H1 (cell line): ENCODE results near the gene MYOD1. TPM values are rescaled to one million over a fixed set of nuclear protein-coding genes. Genes with fewer than 3 reads are reported as not detected.

ENCODE experiments used
- CTCF ChIA-PET: fragments of 300-600 bp; sonication (Branson Sonifier 250); formaldehyde crosslinking; loops from one replicate; lab custom pipeline; 2021; ENCODE audit not compliant: partially characterized antibody; lab: Charles Lee
- POLR2A ChIA-PET: fragments of 300-600 bp; sonication (Branson Sonifier 250); formaldehyde crosslinking; loops from one replicate; lab custom pipeline; 2021; ENCODE audit warnings: inconsistent platforms; ENCODE audit not compliant: partially characterized antibody; lab: Charles Lee
- DNase-seq, 2 experiments: peaks; one replicate each; pipeline versions ENCODE4 v3.0.0 to v3.0.0-alpha.2; 2010 to 2022; ENCODE audit warnings: low spot score in 2 of 2, low read depth in 1 of 2, mixed read lengths in 1 of 2
- FAIRE-seq: peaks from 2 replicates; lab custom pipeline; 2011; peaks lifted over from hg19 to GRCh38; lab: Jason Lieb, UNC
- H2AFZ ChIP-seq: 2 replicates; pipeline ENCODE4 v1.8.1; 2012; ENCODE audit warnings: low read length, inconsistent platforms
- H2AK5ac ChIP-seq: 2 replicates; pipeline ENCODE4 v1.6.1; 2013; ENCODE audit warnings: low read depth, low read length
- H2BK120ac ChIP-seq: replicated peaks from 2 replicates; pipeline ENCODE3; 2013; ENCODE audit warnings: low read depth, low read length, inconsistent platforms
- H2BK12ac ChIP-seq: 2 replicates; pipeline ENCODE4 v1.6.1; 2013; ENCODE audit warnings: low read depth, low read length
- H2BK15ac ChIP-seq: 2 replicates; pipeline ENCODE4 v1.6.1; 2013; ENCODE audit warnings: low read length
- H2BK20ac ChIP-seq: 2 replicates; pipeline ENCODE4 v1.6.1; 2013; ENCODE audit warnings: low read length
- H2BK5ac ChIP-seq: 2 replicates; pipeline ENCODE4 v1.6.1; 2013; ENCODE audit warnings: low read depth, low read length
- H3K14ac ChIP-seq: 2 replicates; pipeline ENCODE4 v1.6.1; 2013; ENCODE audit warnings: inconsistent platforms; ENCODE audit not compliant: insufficient read length
- H3K18ac ChIP-seq: 2 replicates; pipeline ENCODE4 v1.6.1; 2013; ENCODE audit warnings: low read length; ENCODE audit errors: extremely low read depth
- H3K23ac ChIP-seq: 2 replicates; pipeline ENCODE4 v1.6.1; 2013; ENCODE audit warnings: inconsistent platforms; ENCODE audit not compliant: insufficient read length
- H3K23me2 ChIP-seq: 2 replicates; pipeline ENCODE4 v1.6.1; 2013; ENCODE audit warnings: low read depth, low read length
- H3K27ac ChIP-seq: 2 replicates; pipeline ENCODE4 v1.6.1; 2011; ENCODE audit warnings: low read depth, low read length, inconsistent platforms
- H3K27me3 ChIP-seq, 4 experiments: replicated peaks in 1 of 4; 1 replicate in 1 of 4; 2 replicates in 3 of 4; pipeline versions ENCODE4 v1.6.1 to v1.8.1; 2011 to 2013; ENCODE audit warnings: low read length in 3 of 4, mild to moderate bottlenecking in 3 of 4, inconsistent platforms in 2 of 4, mixed read lengths in 2 of 4, moderate library complexity in 1 of 4; ENCODE audit not compliant: control insufficient read depth in 3 of 4, insufficient read depth in 3 of 4; ENCODE audit errors: extremely low read depth in 1 of 4
- H3K36me3 ChIP-seq, 4 experiments: 2 replicates each; pipeline versions ENCODE4 v1.6.1 to v1.8.1; 2011 to 2013; ENCODE audit warnings: mild to moderate bottlenecking in 4 of 4, low read length in 3 of 4, moderate library complexity in 2 of 4, control low read depth in 1 of 4, inconsistent platforms in 1 of 4; ENCODE audit not compliant: insufficient read depth in 4 of 4, control insufficient read depth in 2 of 4
- H3K4ac ChIP-seq: replicated peaks from 2 replicates; pipeline ENCODE3; 2013; ENCODE audit warnings: low read length, low read depth, mixed read lengths, inconsistent platforms; ENCODE audit not compliant: insufficient read length
- H3K4me1 ChIP-seq, 4 experiments: replicated peaks in 1 of 4; 1 replicate in 1 of 4; 2 replicates in 3 of 4; pipeline versions ENCODE4 v1.6.1 to v1.8.1; 2011 to 2013; ENCODE audit warnings: low read length in 3 of 4, inconsistent platforms in 2 of 4, mixed read lengths in 1 of 4; ENCODE audit not compliant: insufficient read depth in 4 of 4, control insufficient read depth in 3 of 4
- H3K4me2 ChIP-seq, 2 experiments: 2 replicates each; pipeline versions ENCODE4 v1.6.1 to v1.8.1; 2011 to 2013; ENCODE audit warnings: low read depth in 2 of 2, low read length in 2 of 2, control low read depth in 1 of 2, inconsistent platforms in 1 of 2, mild to moderate bottlenecking in 1 of 2; ENCODE audit not compliant: insufficient read depth in 1 of 2
- H3K4me3 ChIP-seq, 4 experiments: fragments of 200-600, 300-600 bp in 1 of 4; sonication (generic), shearing (Covaris generic), sonication (Bioruptor Twin) in 1 of 4; 2 replicates each; pipeline versions ENCODE4 v1.5.1 to v1.8.1; 2011 to 2016; ENCODE audit warnings: low read length in 4 of 4, low read depth in 3 of 4, control low read depth in 2 of 4, inconsistent platforms in 2 of 4, mild to moderate bottlenecking in 2 of 4, mixed read lengths in 1 of 4, moderate library complexity in 1 of 4; ENCODE audit not compliant: insufficient read depth in 2 of 4; ENCODE audit errors: extremely low read depth in 1 of 4
- H3K56ac ChIP-seq: replicated peaks from 2 replicates; pipeline ENCODE3; 2013; ENCODE audit warnings: low read depth, mild to moderate bottlenecking, mixed read lengths, low read length, inconsistent platforms; ENCODE audit not compliant: insufficient read length
- H3K79me1 ChIP-seq: 2 replicates; pipeline ENCODE4 v1.6.1; 2013; ENCODE audit warnings: low read depth, low read length, control low read depth
- H3K79me2 ChIP-seq, 2 experiments: 2 replicates each; pipeline versions ENCODE4 v1.6.1 to v1.8.1; 2012 to 2013; ENCODE audit warnings: low read length in 2 of 2, mild to moderate bottlenecking in 2 of 2, inconsistent platforms in 1 of 2; ENCODE audit not compliant: insufficient read depth in 2 of 2, control insufficient read depth in 1 of 2
- H3K9ac ChIP-seq, 4 experiments: replicated peaks in 1 of 4; 1 replicate in 1 of 4; 2 replicates in 3 of 4; pipeline versions ENCODE4 v1.6.1 to v1.8.1; 2011 to 2013; ENCODE audit warnings: low read depth in 3 of 4, low read length in 3 of 4, control low read depth in 2 of 4, mild to moderate bottlenecking in 2 of 4, moderate library complexity in 2 of 4, inconsistent platforms in 1 of 4; ENCODE audit errors: extremely low read depth in 1 of 4
- H3K9me3 ChIP-seq, 2 experiments: 2 replicates each; pipeline versions ENCODE4 v1.6.1 to v1.8.1; 2012 to 2013; ENCODE audit warnings: mild to moderate bottlenecking in 2 of 2, moderate library complexity in 2 of 2, control low read depth in 1 of 2, inconsistent platforms in 1 of 2, low read depth in 1 of 2, low read length in 1 of 2, mixed read lengths in 1 of 2; ENCODE audit not compliant: insufficient read depth in 2 of 2
- H4K20me1 ChIP-seq, 2 experiments: replicated peaks in 1 of 2; 2 replicates each; pipeline versions ENCODE3 to v1.8.1; 2011 to 2013; ENCODE audit warnings: inconsistent platforms in 2 of 2, low read length in 2 of 2, mild to moderate bottlenecking in 1 of 2; ENCODE audit not compliant: insufficient read depth in 2 of 2, control insufficient read depth in 1 of 2
- H4K5ac ChIP-seq: 2 replicates; pipeline ENCODE4 v1.6.1; 2013; ENCODE audit warnings: low read length, low read depth, mixed read lengths, inconsistent platforms; ENCODE audit not compliant: insufficient read length
- H4K8ac ChIP-seq: 2 replicates; pipeline ENCODE4 v1.8.0; 2013; ENCODE audit warnings: mild to moderate bottlenecking, moderate library complexity, low read length, inconsistent platforms; ENCODE audit not compliant: insufficient read depth; ENCODE audit errors: extremely low read depth
- H4K91ac ChIP-seq: replicated peaks from 2 replicates; pipeline ENCODE3; 2013; ENCODE audit warnings: low read length, mixed read lengths, inconsistent platforms; ENCODE audit not compliant: insufficient read length
- MAFK ChIP-seq: IDR thresholded peaks from 2 replicates; pipeline ENCODE4 v1.6.1; 2012; ENCODE audit warnings: low read depth, mild to moderate bottlenecking, improper control_type of control experiment, low read length
- WGBS, 2 experiments: shearing (Covaris generic) in 1 of 2; methylation state at CpG; one replicate each; pipeline versions ENCODE4 v1.1.6 to v1.1.7; 2013 to 2015; ENCODE audit warnings: low lambda C conversion rate in 2 of 2, mixed read lengths in 2 of 2, inconsistent platforms in 1 of 2, low coverage in 1 of 2, missing lambda C conversion rate in 1 of 2; ENCODE audit not compliant: insufficient replicate concordance in 2 of 2, insufficient coverage in 1 of 2, insufficient read length in 1 of 2; ENCODE audit errors: extremely low coverage in 1 of 2, missing lambda C conversion rate in 1 of 2; 5-methylcytosine and 5-hydroxymethylcytosine counted together
- polyA plus RNA-seq, 7 experiments: library from polyadenylated mRNA; depleted of rRNA in 3 of 7; stranded (reverse) in 5 of 7; unstranded in 2 of 7; fragments of >200 nt in 5 of 7; fragments of 200-250 nt in 2 of 7; gene quantifications; 1 replicate in 5 of 7; 2 replicates in 1 of 7; 4 replicates in 1 of 7; pipeline versions ENCODE4 v1.2.1 to v1.2.3, GENCODE V29; 2011 to 2013; ENCODE audit warnings: missing spikeins in 2 of 7, mixed read lengths in 2 of 7
- total RNA-seq: library from RNA; stranded (reverse); fragmentation: NEBNext Ultra II Directional; extraction: Animal tissue kit (Norgen Biotek cat#: 25700); gene quantifications from 2 replicates; pipeline ENCODE4 v1.2.1, GENCODE V29; 2021

MYOD1 gene
- total and polyA plus RNA-seq, 2 of the 8 experiments (the other 6 are each of a cell fraction or from before 2014, with no cell fraction given) = not detected

GRCh38 chr11:17742019-17742418 lies 22.6 kb downstream of the MYOD1 start:
- no peak overlapping the region for H3K14ac ChIP-seq
- ChIA-PET POLR2A (no interaction called here), CTCF (interaction anchor here (1.0 to 16.5 kb wide), 10 partner anchors 8 to 194 kb away, joined by 3 to 290 read pairs (median 7); partner anchors contain the start of genes KCNC1 and MYOD1)
- H2BK20ac ChIP-seq = no peak overlapping the region
- no peaks in the 10 kb centered on the region for H3K79me2 ChIP-seq
- H3K56ac ChIP-seq = no peak overlapping the region
- no peak overlapping the region for H2AFZ ChIP-seq
- FAIRE-seq = no peak
- H4K5ac ChIP-seq = no peak overlapping the region
- no peaks in the 10 kb centered on the region for H3K9me3 ChIP-seq
- H4K91ac ChIP-seq = no peak overlapping the region
- H3K23me2 ChIP-seq = peaks cover 4% of the 10 kb centered on the region; the same call in 1 of the 2 replicates
- H2AK5ac ChIP-seq = no peak overlapping the region
- no peak overlapping the region for H3K9ac ChIP-seq
- TF ChIP-seq MAFK = no peak
- no peak overlapping the region for H3K18ac ChIP-seq
- peaks cover 5 to 22% (median 19%) of the 10 kb centered on the region in 4 experiments for H3K27me3 ChIP-seq
- no peak overlapping the region for H3K4me2 ChIP-seq
- no peak overlapping the region for H2BK120ac ChIP-seq
- H2BK15ac ChIP-seq = no peak overlapping the region
- no peak overlapping the region for H2BK12ac ChIP-seq
- H3K36me3 ChIP-seq = no peaks in the 10 kb centered on the region
- no peak overlapping the region for H3K4me3 ChIP-seq
- H4K8ac ChIP-seq = no peak overlapping the region
- no peaks in the 10 kb centered on the region for H3K79me1 ChIP-seq
- no peak overlapping the region for H2BK5ac ChIP-seq
- no peak for DNase-seq
- H4K20me1 ChIP-seq = peaks cover 3 to 6% of the 10 kb centered on the region in 2 experiments
- H3K4ac ChIP-seq = no peak overlapping the region
- 96% methylated on average over 4 of the region's 5 CpGs; no CpG with 5 or more reads in 1 of the 2 experiments for WGBS, 2 experiments
- no peak overlapping the region for H3K23ac ChIP-seq
- H3K4me1 ChIP-seq = peaks cover 3 to 22% (median 13%) of the 10 kb centered on the region in 4 experiments
- H3K27ac ChIP-seq = no peak overlapping the region
